HS-5 (cell line): ENCODE results near the gene LMTK3.
"Not testable (repeated sequence)": the region's sequence is repeated elsewhere in the genome, so short reads cannot be mapped to it uniquely, and the experiment has no call there.

Experiments
- DNase-seq: peaks from one replicate; pipeline ENCODE4 v3.0.0-alpha.2; 2012; ENCODE audit warnings: low read depth

Gene LMTK3

DNA sequence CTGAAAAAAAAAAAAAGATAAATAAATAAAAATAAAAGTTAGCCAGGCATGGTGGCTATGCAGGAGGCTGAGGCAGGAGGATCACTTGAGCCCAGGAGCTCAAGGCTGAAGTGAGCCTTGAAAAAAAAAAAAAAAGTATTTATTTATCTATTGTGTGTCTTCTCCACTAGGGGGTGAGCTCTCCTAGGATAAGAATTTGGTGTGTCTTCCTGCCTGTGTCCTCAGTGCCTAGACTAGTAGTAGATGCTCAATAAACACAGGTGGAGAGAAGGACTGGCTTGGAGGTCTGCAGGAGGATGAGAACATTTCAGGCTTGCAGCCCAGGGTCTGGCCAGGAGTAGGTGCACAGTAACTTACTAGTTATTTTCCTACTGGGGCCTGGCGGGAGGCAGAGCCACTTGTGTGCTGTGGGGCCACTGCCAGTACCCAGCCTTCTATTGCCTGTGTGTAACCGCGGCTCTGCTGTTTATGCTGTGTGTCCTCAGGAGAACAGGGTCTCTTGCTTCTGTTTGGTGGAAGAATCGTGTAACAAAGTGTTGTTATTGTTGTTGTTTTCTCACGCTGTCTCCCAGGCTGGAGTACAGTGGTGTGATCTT, 5.4 kb downstream of the LMTK3 start:
- DNase-seq: no peak

DNA sequence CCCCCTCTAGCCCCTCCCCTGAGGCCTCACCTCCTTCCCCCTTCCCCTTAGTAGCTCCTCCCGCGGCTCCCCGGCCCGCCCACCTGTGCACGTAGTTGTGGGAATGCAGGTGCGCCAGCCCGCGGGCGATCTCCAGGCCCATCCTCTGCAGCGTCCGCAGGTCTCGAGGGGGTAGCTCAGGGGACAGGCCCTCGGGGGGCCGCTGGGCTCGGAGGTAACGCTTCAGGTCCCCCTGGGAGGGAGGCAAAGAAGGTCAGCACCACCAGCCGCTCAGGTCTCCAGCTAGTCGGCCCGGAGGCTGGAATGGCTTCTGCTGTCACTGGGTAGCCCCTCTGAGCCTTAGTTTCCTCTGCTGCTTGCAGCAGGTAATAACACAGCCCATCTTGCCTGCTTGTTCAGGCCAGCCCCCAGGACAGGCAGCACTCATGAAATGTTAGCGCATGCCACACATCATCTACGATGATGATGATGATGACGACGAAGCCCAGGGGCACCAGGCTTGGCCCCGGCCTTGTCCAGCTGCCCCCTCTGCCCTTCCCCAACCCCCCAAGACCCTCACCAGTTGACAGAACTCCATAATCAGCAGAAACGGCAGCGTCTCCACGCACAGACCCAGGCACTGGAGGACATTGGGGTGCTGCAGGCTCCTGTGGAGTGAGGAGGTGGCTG, 9.2 kb downstream of the LMTK3 start:
- no peak for DNase-seq

DNA sequence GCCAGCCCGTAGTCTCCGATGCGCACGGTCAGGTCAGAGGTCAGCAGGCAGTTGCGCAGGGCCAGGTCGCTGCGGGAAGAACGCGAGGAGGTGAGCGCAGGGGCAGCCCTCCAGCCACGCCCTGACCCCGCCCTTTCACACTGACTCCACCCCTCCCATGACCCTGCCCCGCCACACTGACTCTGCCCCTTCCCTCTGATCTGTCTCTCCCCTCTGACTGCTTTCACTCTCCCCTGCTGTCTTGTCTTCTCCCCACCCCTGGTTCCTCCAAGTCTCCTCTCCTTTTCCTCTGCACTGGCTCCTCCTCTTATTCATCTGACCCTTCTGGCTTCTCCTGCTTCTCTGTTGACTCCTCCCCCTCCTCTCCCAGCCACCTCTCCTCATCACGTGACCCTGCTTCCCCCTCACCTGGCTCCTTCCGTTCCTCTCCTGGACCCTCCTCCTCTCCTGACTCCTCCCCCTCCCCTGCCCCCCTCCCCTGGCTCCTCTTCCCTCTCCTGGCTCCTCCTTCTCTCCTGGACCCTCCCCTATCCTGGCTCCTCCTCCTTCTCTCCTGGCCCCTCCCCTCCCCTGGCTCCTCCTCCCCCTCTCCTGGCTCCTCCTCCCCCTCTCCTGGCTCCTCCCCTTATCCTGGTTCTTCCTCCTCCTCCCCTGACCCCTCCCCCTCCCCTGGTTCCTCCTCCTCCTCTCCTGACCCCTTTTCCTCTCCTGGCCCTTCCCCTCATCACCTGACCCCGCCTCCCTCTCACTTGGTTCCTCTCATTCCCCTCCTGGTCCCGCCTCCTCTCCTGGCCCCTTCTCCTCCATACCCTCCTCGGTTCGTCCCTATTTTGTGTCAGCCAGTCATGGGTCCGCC, 9.9 kb downstream of the LMTK3 start:
- DNase-seq: no peak

GRCh38 chr19:48500830-48501493, 10.7 kb downstream of the LMTK3 start:
- DNase-seq: no peak

DNA sequence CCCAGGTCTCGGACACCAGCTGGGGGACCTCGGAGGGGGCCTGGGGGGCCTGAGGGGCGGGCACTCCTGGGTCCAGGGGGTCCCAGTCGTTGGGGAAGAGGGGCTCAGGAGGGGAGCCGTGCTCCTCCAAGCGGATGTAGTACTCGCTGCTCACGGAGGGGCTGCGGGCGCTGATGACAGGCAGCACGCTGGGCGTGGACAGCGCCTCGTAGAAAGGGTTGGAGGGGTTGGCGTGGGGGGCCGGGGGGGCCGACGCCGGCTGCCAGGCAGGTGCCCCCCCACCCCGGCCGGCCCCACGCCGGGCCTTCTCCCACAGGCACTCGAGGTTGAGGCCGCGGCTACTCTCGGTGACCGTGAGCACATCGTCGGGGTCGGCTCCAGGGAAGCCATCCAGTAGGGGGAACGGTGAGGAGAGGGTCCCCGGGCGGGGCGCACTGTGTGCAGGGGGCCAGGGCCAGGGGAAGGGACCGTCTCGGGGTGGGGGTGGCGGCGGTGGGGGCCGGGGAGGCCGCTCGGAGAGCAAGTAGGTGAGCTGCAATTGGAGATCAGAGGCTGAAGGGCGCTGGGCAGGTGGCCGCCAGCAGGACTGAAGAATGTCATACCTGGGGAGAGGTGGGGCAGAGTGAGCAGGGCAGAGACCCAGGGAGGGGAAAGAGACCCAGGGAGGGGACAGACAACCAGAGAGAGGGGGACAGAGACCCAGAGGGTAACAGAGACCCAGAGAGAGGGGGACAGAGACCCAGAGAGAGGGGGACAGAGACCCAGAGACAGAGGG, 12.1 kb downstream of the LMTK3 start:
- DNase-seq: no peak

GRCh38 chr19:48498595-48499311, 12.9 kb downstream of the LMTK3 start:
- DNase-seq: no peak

DNA sequence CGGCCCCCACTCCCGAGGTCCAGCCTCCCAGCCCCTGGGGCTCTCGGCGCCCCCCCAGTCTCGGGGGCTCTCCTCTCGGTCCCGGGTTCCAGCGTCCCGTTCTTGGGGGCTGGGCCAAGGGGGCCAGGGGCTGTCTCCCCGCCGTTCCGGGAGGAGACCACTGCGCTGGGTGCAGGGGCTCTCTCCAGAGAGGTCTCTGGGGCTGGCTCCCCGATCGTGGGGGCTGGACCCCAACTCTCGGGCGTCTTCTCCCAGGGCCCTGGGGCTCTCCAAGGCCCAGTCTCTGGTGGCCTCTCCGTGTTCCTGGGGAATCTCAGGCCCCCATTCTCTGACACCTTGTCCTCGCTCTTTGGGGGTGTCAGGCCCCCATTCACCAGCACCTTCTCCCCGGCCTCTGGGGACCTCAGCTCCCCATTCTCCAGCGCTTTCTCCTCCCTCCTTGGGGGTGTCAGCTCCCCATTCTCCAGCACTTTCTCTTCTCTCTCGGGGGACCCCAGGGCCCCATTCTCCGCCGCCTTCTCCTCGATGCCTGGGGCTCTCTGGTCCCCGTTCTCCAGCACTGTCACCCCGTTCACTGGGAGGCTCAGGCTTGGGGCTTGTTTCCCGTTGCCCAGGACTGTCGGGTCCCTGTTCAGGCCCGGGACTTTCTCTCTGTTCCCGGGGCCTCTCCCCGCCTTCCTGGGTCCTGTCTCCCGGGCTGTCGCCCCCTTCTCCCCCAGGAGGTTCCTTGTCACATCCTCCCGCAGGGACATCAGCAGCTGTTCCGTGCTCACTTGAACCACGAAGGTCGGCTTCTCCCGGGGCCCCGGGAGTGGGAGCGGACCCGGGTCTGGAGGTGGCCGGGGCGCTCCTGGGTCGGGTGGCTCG, 13.7 kb downstream of the LMTK3 start:
- no peak for DNase-seq

DNA sequence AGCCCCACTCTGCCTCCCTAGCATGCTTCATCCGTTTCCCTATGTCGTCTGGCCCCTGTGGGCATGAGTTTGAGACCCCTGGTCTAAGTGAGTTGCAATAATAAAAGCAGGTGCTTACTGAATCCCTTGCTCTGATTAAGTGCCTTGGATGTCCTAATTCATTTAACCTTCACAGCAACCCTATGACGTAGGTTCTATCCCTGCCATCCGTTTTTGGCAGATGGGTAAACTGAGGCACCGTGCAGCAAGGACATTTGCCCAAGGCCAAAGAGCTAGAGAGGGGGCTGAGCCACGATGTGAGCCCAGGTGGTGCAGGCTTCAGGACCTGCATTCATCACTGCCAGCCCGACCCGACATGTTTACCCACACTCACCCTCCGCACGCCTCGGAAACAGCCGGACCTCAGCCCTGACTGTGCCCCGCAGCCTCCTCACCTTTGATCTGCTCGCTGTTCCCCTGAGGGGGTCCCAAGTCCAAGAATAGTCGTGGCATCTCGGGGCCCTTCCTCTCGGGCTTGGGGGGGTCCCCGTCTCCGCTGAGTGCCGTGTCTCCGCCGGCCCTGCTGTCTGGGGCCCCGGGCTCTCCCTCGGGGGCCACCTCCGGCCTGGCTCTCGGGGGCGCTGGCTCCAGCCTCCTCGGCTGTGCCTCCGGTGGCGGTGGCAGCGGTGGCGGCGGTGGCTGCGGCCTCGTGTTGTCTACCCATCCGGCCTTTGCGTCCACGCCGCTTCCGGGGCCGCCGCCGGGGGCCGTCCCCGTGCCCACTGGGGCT, 14.5 kb downstream of the LMTK3 start:
- DNase-seq: no peak

GRCh38 chr19:48495396-48495795, 16.2 kb downstream of the LMTK3 start:
- no peak for DNase-seq

DNA sequence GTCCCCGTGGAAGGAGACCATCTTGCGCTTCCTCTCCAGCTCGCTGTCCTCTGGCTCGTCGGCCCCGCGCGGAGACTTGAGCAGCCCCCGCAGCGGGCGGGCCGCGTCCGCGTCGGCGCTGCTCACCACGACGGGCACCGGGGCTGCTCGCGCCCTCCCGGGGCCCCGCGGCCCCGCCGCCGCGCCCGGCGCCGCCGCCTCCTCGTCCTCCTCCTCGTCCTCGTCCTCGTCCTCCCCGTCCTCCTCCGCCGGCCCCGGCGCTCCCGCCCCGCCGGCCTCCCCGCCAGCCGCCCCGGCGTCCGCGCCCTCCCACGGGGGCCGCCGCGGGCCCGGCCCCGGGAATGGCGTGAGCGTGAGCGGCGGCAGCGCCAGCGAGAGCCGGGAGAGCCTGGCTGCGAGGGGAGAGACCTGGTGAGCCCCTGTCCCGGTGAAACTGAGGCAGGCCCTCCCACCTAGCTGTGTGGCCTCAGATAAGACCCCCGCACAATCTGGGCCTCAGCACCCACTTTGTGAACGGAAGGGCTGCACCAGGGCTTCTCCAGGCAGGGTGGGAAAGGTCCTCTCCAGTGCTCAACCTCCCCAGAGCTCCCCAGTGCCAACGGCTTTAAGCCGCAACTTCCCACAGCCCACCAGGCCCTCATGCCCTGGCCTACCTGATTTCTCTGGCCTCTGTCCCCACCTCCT, 17.8 kb downstream of the LMTK3 start:
- DNase-seq: no peak

GRCh38 chr19:48492925-48493717, 18.5 kb downstream of the LMTK3 start:
- no peak for DNase-seq

DNA sequence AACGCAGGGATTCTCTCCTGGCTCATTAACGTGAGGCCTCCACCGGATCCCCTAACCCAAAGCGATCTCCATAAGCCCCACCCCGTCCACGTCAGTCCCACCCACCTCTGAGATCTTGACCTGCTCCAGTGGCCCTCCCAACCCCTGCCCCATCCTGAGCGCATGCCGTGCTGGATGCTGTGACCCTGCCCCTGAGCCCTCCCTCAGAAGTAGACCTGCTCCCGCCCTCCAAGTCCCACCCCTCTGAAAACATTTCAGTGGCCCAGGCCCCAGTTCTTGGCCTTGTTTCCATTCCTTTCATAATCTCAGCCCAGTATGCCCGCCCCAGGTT, 19.9 kb downstream of the LMTK3 start:
- DNase-seq: no peak

- no peak for DNase-seq
Measured at GRCh38 chr19:48490981-48491792, 20.4 kb downstream of the LMTK3 start.

GRCh38 chr19:48489608-48490216, 21.9 kb downstream of the LMTK3 start:
- DNase-seq: no peak

DNA sequence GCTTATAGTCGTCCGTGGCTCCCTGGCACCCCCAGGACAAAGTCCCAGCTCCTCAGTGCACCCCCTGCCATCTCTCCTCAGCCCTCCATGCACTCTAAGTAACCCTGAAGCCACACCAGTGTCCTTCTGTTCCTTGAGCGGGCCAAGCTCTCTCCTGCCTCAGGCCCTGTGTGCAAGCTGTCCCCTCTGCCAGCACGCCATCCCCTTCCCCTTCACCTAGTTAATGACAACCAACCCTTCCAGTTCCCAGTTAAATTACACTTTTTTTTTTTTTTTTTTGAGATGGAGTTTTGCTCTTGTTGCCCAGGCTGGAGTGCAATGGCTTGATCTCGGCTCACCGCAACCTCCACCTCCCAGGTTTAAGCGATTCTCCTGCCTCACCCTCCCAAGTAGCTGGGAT, 23.2 kb downstream of the LMTK3 start:
- not testable (repeated sequence) for DNase-seq

GRCh38 chr19:48487948-48488347, 23.7 kb downstream of the LMTK3 start:
- peak; percentile 81 for DNase-seq

DNA sequence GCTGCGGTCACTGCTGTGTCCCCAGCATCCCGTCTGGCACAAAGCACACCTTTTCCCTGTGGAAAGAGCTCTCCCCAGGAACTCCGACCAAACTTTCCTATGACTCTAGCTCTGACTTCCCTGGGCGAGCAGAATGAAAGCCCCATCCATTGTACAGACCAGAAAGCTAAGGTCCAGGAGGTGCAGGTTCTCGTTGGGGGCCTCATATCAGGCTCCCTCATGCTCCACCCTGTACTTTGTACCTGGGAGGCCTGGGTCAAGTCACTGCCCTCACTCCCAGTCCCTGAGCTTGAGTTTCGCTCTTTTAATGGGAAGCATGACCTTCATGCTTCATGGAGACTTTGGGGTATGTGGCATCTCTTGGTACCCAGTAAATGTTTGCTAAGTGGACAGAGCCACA, 24.1 kb downstream of the LMTK3 start:
- no peak for DNase-seq
